ENCODE data around the gene SPR. TPM values are rescaled to one million over a fixed set of nuclear protein-coding genes. Genes with fewer than 3 reads are reported as not detected.

The SPR gene
- polyA plus RNA-seq, 1 of the 3 experiments (the other 2 are of a cell fraction) = 25.7 TPM

DNA sequence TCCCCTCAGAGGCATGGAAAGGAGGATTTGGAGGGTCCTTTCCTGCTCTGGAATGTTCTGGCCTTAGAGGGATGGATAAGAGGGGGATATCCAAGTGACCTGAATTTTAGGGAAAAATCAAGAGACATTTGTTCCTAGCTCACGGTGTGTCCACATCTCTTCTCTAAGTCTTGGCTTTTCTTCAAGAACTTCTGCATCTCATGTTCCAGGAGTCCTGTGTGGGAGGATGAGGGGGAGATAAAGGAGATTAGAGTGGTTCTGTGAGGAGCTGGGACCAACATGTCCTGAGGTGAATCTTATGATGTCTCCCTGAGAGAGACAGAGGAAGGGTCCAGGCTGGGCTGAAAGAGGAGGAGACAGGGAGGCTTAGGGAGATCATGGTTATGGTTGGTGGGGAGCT, 41.8 kb downstream of the SPR start:
- WGBS (ENCODE audit: low lambda C conversion rate) = 77% methylated on average over 1 of the region's 1 CpG
- H3K9me2 ChIP-seq = no peaks in the 10 kb centered on the region
- H3K4me2 ChIP-seq = no peak overlapping the region
- no peak for TF ChIP-seq NFIC (IDR thresholded peaks at IDR 0.05; ENCODE audit: borderline replicate concordance)
- TF ChIP-seq TEAD4 (IDR thresholded peaks at IDR 0.05; ENCODE audit: borderline replicate concordance, insufficient read depth) = no peak
- no peak for TF ChIP-seq ELF1 (IDR thresholded peaks at IDR 0.05)
- no peak for TF ChIP-seq FOXJ3 (CRISPR knock-in tag; IDR thresholded peaks at IDR 0.05)
- TF ChIP-seq TAF1 (IDR thresholded peaks at IDR 0.05; ENCODE audit: borderline replicate concordance, low read depth, low read length) = no peak
- TF ChIP-seq EP300 (IDR thresholded peaks at IDR 0.05; ENCODE audit: borderline replicate concordance in 1 of 2, low read depth in 1 of 2, low read length in 1 of 2) = no peak
- no peak for TF ChIP-seq USF2 (IDR thresholded peaks at IDR 0.05; ENCODE audit: borderline replicate concordance, low read depth, low read length)
- TF ChIP-seq, protein P1, sequence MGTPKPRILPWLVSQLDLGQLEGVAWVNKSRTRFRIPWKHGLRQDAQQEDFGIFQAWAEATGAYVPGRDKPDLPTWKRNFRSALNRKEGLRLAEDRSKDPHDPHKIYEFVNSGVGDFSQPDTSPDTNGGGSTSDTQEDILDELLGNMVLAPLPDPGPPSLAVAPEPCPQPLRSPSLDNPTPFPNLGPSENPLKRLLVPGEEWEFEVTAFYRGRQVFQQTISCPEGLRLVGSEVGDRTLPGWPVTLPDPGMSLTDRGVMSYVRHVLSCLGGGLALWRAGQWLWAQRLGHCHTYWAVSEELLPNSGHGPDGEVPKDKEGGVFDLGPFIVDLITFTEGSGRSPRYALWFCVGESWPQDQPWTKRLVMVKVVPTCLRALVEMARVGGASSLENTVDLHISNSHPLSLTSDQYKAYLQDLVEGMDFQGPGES (IDR thresholded peaks at IDR 0.05; ENCODE audit: low read depth, low read length) = no peak
- no peak for TF ChIP-seq RAD21 (IDR thresholded peaks at IDR 0.05; ENCODE audit: low read length)
- no peak for TF ChIP-seq EZH2phosphoT487 (IDR thresholded peaks at IDR 0.05; ENCODE audit: borderline replicate concordance, low read depth)
- TF ChIP-seq, protein P2, sequence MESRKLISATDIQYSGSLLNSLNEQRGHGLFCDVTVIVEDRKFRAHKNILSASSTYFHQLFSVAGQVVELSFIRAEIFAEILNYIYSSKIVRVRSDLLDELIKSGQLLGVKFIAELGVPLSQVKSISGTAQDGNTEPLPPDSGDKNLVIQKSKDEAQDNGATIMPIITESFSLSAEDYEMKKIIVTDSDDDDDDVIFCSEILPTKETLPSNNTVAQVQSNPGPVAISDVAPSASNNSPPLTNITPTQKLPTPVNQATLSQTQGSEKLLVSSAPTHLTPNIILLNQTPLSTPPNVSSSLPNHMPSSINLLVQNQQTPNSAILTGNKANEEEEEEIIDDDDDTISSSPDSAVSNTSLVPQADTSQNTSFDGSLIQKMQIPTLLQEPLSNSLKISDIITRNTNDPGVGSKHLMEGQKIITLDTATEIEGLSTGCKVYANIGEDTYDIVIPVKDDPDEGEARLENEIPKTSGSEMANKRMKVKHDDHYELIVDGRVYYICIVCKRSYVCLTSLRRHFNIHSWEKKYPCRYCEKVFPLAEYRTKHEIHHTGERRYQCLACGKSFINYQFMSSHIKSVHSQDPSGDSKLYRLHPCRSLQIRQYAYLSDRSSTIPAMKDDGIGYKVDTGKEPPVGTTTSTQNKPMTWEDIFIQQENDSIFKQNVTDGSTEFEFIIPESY (IDR thresholded peaks at IDR 0.05; ENCODE audit: borderline replicate concordance, low read depth) = no peak
- no peak for TF ChIP-seq PBX3 (IDR thresholded peaks at IDR 0.05)
- TF ChIP-seq NRF1 (IDR thresholded peaks at IDR 0.05; ENCODE audit: low read depth, low read length) = no peak
- TF ChIP-seq, protein P3, sequence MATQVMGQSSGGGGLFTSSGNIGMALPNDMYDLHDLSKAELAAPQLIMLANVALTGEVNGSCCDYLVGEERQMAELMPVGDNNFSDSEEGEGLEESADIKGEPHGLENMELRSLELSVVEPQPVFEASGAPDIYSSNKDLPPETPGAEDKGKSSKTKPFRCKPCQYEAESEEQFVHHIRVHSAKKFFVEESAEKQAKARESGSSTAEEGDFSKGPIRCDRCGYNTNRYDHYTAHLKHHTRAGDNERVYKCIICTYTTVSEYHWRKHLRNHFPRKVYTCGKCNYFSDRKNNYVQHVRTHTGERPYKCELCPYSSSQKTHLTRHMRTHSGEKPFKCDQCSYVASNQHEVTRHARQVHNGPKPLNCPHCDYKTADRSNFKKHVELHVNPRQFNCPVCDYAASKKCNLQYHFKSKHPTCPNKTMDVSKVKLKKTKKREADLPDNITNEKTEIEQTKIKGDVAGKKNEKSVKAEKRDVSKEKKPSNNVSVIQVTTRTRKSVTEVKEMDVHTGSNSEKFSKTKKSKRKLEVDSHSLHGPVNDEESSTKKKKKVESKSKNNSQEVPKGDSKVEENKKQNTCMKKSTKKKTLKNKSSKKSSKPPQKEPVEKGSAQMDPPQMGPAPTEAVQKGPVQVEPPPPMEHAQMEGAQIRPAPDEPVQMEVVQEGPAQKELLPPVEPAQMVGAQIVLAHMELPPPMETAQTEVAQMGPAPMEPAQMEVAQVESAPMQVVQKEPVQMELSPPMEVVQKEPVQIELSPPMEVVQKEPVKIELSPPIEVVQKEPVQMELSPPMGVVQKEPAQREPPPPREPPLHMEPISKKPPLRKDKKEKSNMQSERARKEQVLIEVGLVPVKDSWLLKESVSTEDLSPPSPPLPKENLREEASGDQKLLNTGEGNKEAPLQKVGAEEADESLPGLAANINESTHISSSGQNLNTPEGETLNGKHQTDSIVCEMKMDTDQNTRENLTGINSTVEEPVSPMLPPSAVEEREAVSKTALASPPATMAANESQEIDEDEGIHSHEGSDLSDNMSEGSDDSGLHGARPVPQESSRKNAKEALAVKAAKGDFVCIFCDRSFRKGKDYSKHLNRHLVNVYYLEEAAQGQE (IDR thresholded peaks at IDR 0.05; ENCODE audit: low read depth, low read length) = no peak
- TF ChIP-seq, protein P4, sequence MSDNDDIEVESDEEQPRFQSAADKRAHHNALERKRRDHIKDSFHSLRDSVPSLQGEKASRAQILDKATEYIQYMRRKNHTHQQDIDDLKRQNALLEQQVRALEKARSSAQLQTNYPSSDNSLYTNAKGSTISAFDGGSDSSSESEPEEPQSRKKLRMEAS (IDR thresholded peaks at IDR 0.05; ENCODE audit: low read depth) = no peak
- no peaks in the 10 kb centered on the region for H3K79me2 ChIP-seq (ENCODE audit: insufficient read depth)
- no peak overlapping the region for H3K27ac ChIP-seq (ENCODE audit: low read depth in 2 of 2, low read length in 1 of 2)
- peaks cover 4 to 8% of the 10 kb centered on the region in 2 experiments; a peak in 1 of 4 replicates for H3K4me1 ChIP-seq (ENCODE audit: control insufficient read depth in 1 of 2, insufficient read depth in 2 of 2, low read depth in 1 of 2, low read length in 1 of 2)
- ChIA-PET POLR2A (no interaction called here), CTCF (interaction anchor here (1.3 to 8.6 kb wide), 4 partner anchors 35 to 44 kb away, joined by 3 to 53 read pairs (median 16); partner anchors contain the start of gene SPR)
- H3F3A ChIP-seq (replicated peaks; ENCODE audit: insufficient read depth) = no peaks in the 10 kb centered on the region
- DNase-seq = no peak
- no peak overlapping the region for H3K9ac ChIP-seq
- 0 out of 2 replicates have a peak, but pooled peaks cover 3% of the 10 kb centered on the region for H4K20me1 ChIP-seq (ENCODE audit: insufficient read depth)
- H3K9me3 ChIP-seq = no peaks in the 10 kb centered on the region
- no peak overlapping the region for H3K4me3 ChIP-seq (ENCODE audit: low read depth in 2 of 2, low read length in 1 of 2)
- no peak overlapping the region for H2AFZ ChIP-seq (ENCODE audit: low read depth)
- no peaks in the 10 kb centered on the region for H3K36me3 ChIP-seq (replicated peaks in 1 of 2; ENCODE audit: control insufficient read depth in 1 of 2, insufficient read depth in 2 of 2, low read length in 1 of 2)
- H3K27me3 ChIP-seq (ENCODE audit: insufficient read depth) = peaks cover 54% of the 10 kb centered on the region
